Endothelial cell of umbilical vein (primary cell): ENCODE measurements around the gene CELF2. TPM values are rescaled to one million over a fixed set of nuclear protein-coding genes. Genes with fewer than 3 reads are reported as not detected.

Experiments
- BruUV-seq: library from RNA; stranded (reverse); fragments of 400-500 nt; replicated peaks from 2 replicates; lab custom pipeline; 2021; lab: Mats Ljungman, UMichigan
- CTCF ChIA-PET: fragments of 300-600, 350-600 bp; sonication (Branson Sonifier 250); formaldehyde crosslinking; loops from one replicate; lab custom pipeline; 2021; ENCODE audit warnings: antibody characterized with exemption, inconsistent platforms; lab: Charles Lee
- POLR2A ChIA-PET: fragments of 300-600, 350-600 bp; sonication (Branson Sonifier 250); formaldehyde crosslinking; loops from one replicate; lab custom pipeline; 2021; ENCODE audit warnings: antibody characterized with exemption, inconsistent platforms; lab: Charles Lee
- DNase-seq: peaks from one replicate; pipeline ENCODE4 v3.0.0-alpha.2; 2011; ENCODE audit warnings: low read depth, low spot score
- FAIRE-seq: peaks from 2 replicates; lab custom pipeline; 2011; peaks lifted over from hg19 to GRCh38; lab: Jason Lieb, UNC
- H2AFZ ChIP-seq: 2 replicates; pipeline ENCODE4 v1.6.0; 2012; ENCODE audit warnings: low read depth, low read length, control low read depth, inconsistent platforms
- H3K27ac ChIP-seq: 2 replicates; pipeline ENCODE4 v1.5.1; 2011; ENCODE audit warnings: low read depth, mild to moderate bottlenecking, control low read depth, low read length, moderate library complexity; ENCODE audit not compliant: insufficient read depth
- H3K27me3 ChIP-seq, 2 experiments: 2 replicates each; pipeline versions ENCODE4 v1.6.0 to v1.6.1; 2011; ENCODE audit warnings: low read length in 2 of 2, mixed read lengths in 1 of 2; ENCODE audit not compliant: control insufficient read depth in 2 of 2, insufficient read depth in 2 of 2
- H3K36me3 ChIP-seq, 2 experiments: 2 replicates in 1 of 2; 3 replicates in 1 of 2; pipeline ENCODE4 v1.5.1; 2011; ENCODE audit warnings: low read length in 2 of 2, mild to moderate bottlenecking in 1 of 2, moderate library complexity in 1 of 2; ENCODE audit not compliant: control insufficient read depth in 2 of 2, insufficient read depth in 2 of 2; ENCODE audit errors: extremely low read depth in 1 of 2
- H3K4me1 ChIP-seq: 3 replicates; pipeline ENCODE4 v1.5.1; 2011; ENCODE audit warnings: mild to moderate bottlenecking, low read length; ENCODE audit not compliant: control insufficient read depth, insufficient read depth; ENCODE audit errors: extremely low read depth
- H3K4me2 ChIP-seq: 2 replicates; pipeline ENCODE4 v1.6.1; 2011; ENCODE audit warnings: low read length, control low read depth, mixed read lengths; ENCODE audit not compliant: insufficient read depth
- H3K4me3 ChIP-seq, 3 experiments: fragments of 200-600 bp in 1 of 3; sonication (generic), shearing (Covaris generic) in 1 of 3; replicated peaks in 1 of 3; 2 replicates each; pipeline ENCODE4 v1.5.1; 2011 to 2016; ENCODE audit warnings: control low read depth in 3 of 3, low read length in 3 of 3, mild to moderate bottlenecking in 2 of 3, inconsistent platforms in 1 of 3, low read depth in 1 of 3, moderate library complexity in 1 of 3; ENCODE audit not compliant: insufficient read depth in 1 of 3
- H3K79me2 ChIP-seq: 2 replicates; pipeline ENCODE4 v1.6.0; 2012; ENCODE audit warnings: low read length, inconsistent platforms; ENCODE audit not compliant: control insufficient read depth, insufficient read depth
- H3K9ac ChIP-seq: replicated peaks from 2 replicates; pipeline ENCODE3; 2011; ENCODE audit warnings: low read length, control low read depth; ENCODE audit not compliant: insufficient read depth; ENCODE audit errors: extremely low read depth
- H3K9me1 ChIP-seq: replicated peaks from 3 replicates; pipeline ENCODE4 v1.6.0; 2011; ENCODE audit warnings: mild to moderate bottlenecking, low read length; ENCODE audit not compliant: control insufficient read depth, insufficient read depth; ENCODE audit errors: extremely low read depth
- H3K9me3 ChIP-seq: replicated peaks from 2 replicates; pipeline ENCODE4 v1.5.1; 2012; ENCODE audit warnings: low read length, inconsistent platforms; ENCODE audit not compliant: control insufficient read depth, insufficient read depth
- H4K20me1 ChIP-seq: replicated peaks from 2 replicates; pipeline ENCODE3; 2011; ENCODE audit warnings: mild to moderate bottlenecking, low read length; ENCODE audit not compliant: control insufficient read depth, insufficient read depth; ENCODE audit errors: extremely low read depth
- CTCF ChIP-seq, 2 donors: IDR thresholded peaks; 1 replicate in 1 of 2; 2 replicates in 1 of 2; pipeline ENCODE4 v1.5.1; 2011; ENCODE audit warnings: low read length in 2 of 2, mild to moderate bottlenecking in 2 of 2, moderate library complexity in 2 of 2, control low read depth in 1 of 2, inconsistent platforms in 1 of 2, low read depth in 1 of 2; ENCODE audit not compliant: insufficient read depth in 1 of 2; ENCODE audit errors: extremely low read depth in 1 of 2
- EZH2 ChIP-seq: IDR thresholded peaks from 2 replicates; pipeline ENCODE4 v1.6.1; 2012; ENCODE audit warnings: borderline replicate concordance, low read depth, mild to moderate bottlenecking, moderate library complexity, low read length, inconsistent platforms; ENCODE audit not compliant: severe bottlenecking
- FOS ChIP-seq: IDR thresholded peaks from 2 replicates; pipeline ENCODE4 v1.6.1; 2011; ENCODE audit warnings: mild to moderate bottlenecking, low read length, moderate library complexity, borderline replicate concordance; ENCODE audit not compliant: insufficient read depth
- GATA2 ChIP-seq: IDR thresholded peaks from 2 replicates; pipeline ENCODE4 v1.7.0; 2011; ENCODE audit warnings: low read depth, mild to moderate bottlenecking, moderate library complexity, mixed read lengths, low read length; ENCODE audit not compliant: insufficient read length, insufficient read depth
- JUN ChIP-seq: IDR thresholded peaks from 2 replicates; pipeline ENCODE4 v1.6.1; 2011; ENCODE audit warnings: borderline replicate concordance, low read depth; ENCODE audit not compliant: insufficient read length, insufficient read depth
- MYC ChIP-seq: IDR thresholded peaks from one replicate; pipeline ENCODE4 v1.6.1; 2011; ENCODE audit warnings: mild to moderate bottlenecking, low read depth, low read length
- POLR2A ChIP-seq: IDR thresholded peaks from 2 replicates; pipeline ENCODE4 v1.6.1; 2012; ENCODE audit warnings: low read depth, mild to moderate bottlenecking, control low read depth, low read length
- POLR2AphosphoS5 ChIP-seq: IDR thresholded peaks from 2 replicates; pipeline ENCODE4 v1.6.1; 2012; ENCODE audit warnings: low read depth, mild to moderate bottlenecking, control low read depth, low read length, moderate library complexity; ENCODE audit not compliant: insufficient read depth
- dilution Hi-C: fragments of 300-500 bp; cut with MboI; formaldehyde crosslinking; loops from one replicate; pipeline ENCODE4 v1.15.0; 2019; ENCODE audit warnings: low sequenced_read_pairs; ENCODE audit not compliant: extremely low pct_ligation_motif_present
- intact Hi-C: fragments of 100-400 bp; cut with micrococcal nuclease; formaldehyde crosslinking; loops from one replicate; pipeline ENCODE4 v1.10.0; 2022
- polyA plus RNA-seq, 4 experiments: library from polyadenylated mRNA; depleted of rRNA in 3 of 4; stranded (reverse) in 3 of 4; unstranded in 1 of 4; fragments of >200 nt; gene quantifications; 2 replicates each; pipeline versions ENCODE4 v1.2.1 to v1.2.3, GENCODE V29; 2011 to 2012; ENCODE audit warnings: missing spikeins in 1 of 4
- total RNA-seq: library from RNA; stranded (reverse); gene quantifications from 2 replicates; pipeline ENCODE4 v1.2.3, GENCODE V29; 2021
- TF ChIP-seq, protein P1 (sequence below): IDR thresholded peaks from 2 replicates; pipeline ENCODE4 v1.6.1; 2011; ENCODE audit not compliant: insufficient read depth, insufficient read length

Gene CELF2
- total and polyA plus RNA-seq, 2 donors (not counting 3 experiments of a cell fraction or from before 2014, with no cell fraction given), result 21.6 to 42.6 TPM

- ChIA-PET POLR2A (no interaction called here), CTCF (interaction anchor here (1.2 to 1.9 kb wide), 3 partner anchors 18 to 64 kb away, joined by 3 to 7 read pairs (median 3); no protein-coding TSS in a partner anchor)
- Histone ChIP-seq H3K79me2 (no peaks in the 10 kb centered on the region), H3K9me3 (no peaks in the 10 kb centered on the region), H3K9me1 (no peaks in the 10 kb centered on the region), H3K36me3 (no peaks in the 10 kb centered on the region), H3K4me2 (no peak overlapping the region), H3K27me3 (no peaks in the 10 kb centered on the region), H3K4me1 (peaks cover 16% of the 10 kb centered on the region), H3K9ac (no peak overlapping the region), H4K20me1 (no peaks in the 10 kb centered on the region), H3K4me3 (no peak overlapping the region), H2AFZ (no peak overlapping the region), H3K27ac (no peak overlapping the region)
- FAIRE-seq (peak; percentile 26), DNase-seq (peak; percentile 21)
- TF ChIP-seq CTCF (IDR thresholded peaks at IDR 0.05; ENCODE audit: extremely low read depth in 1 of 2, insufficient read depth in 1 of 2, low read depth in 1 of 2, low read length in 2 of 2) (no peak), MYC (no peak), POLR2A (no peak), POLR2AphosphoS5 (no peak), EZH2 (no peak), FOS (no peak), GATA2 (no peak), JUN (no peak)
- TF ChIP-seq, protein P1, sequence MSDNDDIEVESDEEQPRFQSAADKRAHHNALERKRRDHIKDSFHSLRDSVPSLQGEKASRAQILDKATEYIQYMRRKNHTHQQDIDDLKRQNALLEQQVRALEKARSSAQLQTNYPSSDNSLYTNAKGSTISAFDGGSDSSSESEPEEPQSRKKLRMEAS, result no peak
- dilution Hi-C loops, result no loop called here
- no TSS peak for BruUV-seq
- intact Hi-C loops, result no loop called here
Observed at GRCh38 chr10:11146402-11147171, 128.9 kb downstream of the CELF2 start.
